Measurements from ENCODE around the gene SOAT2.

DNA sequence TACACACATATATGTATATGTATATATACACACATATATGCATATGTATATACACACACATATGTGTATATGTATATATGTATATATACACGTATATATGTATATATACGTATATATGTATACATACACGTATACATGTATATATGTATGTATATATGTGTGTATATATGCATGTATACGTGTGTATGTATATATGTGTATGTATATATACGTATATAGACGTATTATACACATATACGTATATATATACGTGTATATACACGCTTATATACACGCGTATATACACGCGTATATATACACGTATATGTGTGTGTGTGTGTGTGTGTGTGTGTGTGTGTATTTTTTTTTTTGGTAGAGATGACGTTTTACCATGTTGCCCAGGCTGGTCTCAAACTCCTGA, 44.4 kb downstream of the SOAT2 start:
- no peak for TF ChIP-seq EZH2phosphoT487 (IDR thresholded peaks at IDR 0.05; ENCODE audit: insufficient read depth, low read depth)
- TF ChIP-seq EZH2 (IDR thresholded peaks at IDR 0.05; ENCODE audit: insufficient read depth, poor library complexity, severe bottlenecking) = no peak

All from GM23248 (cell line).